ENCODE data around the gene RSAD1.

- no peak for TF ChIP-seq CTCF (IDR thresholded peaks at IDR 0.05)
- TF ChIP-seq ZFX (IDR thresholded peaks at IDR 0.05; ENCODE audit: borderline replicate concordance): no peak
These were observed 23.8 kb downstream of the RSAD1 start for GRCh38 chr17:50502301-50502990.
